Ishikawa (cell line): ENCODE results near the gene LRRC55.

ENCODE experiments used
- CEBPB ChIP-seq: IDR thresholded peaks from 2 replicates; pipeline ENCODE4 v1.6.1; 2012
- CREB1 ChIP-seq: IDR thresholded peaks from 2 replicates; pipeline ENCODE4 v1.6.1; 2012; ENCODE audit warnings: low read depth
- EGR1 ChIP-seq: IDR thresholded peaks from 2 replicates; pipeline ENCODE4 v1.6.1; 2012
- EP300 ChIP-seq: IDR thresholded peaks from 2 replicates; pipeline ENCODE4 v1.6.1; 2012; ENCODE audit warnings: borderline replicate concordance
- MAX ChIP-seq: IDR thresholded peaks from 2 replicates; pipeline ENCODE4 v1.6.1; 2012
- NFIC ChIP-seq: IDR thresholded peaks from 2 replicates; pipeline ENCODE4 v1.6.1; 2012
- RAD21 ChIP-seq: IDR thresholded peaks from 2 replicates; pipeline ENCODE4 v1.6.1; 2012; ENCODE audit warnings: low read depth
- REST ChIP-seq: IDR thresholded peaks from 2 replicates; pipeline ENCODE4 v1.6.1; 2012; ENCODE audit warnings: low read depth, mild to moderate bottlenecking
- TAF1 ChIP-seq: IDR thresholded peaks from 2 replicates; pipeline ENCODE4 v1.6.1; 2012; ENCODE audit warnings: low read depth, mild to moderate bottlenecking
- TCF12 ChIP-seq: IDR thresholded peaks from 2 replicates; pipeline ENCODE4 v1.6.1; 2012; ENCODE audit warnings: low read depth
- TEAD4 ChIP-seq: IDR thresholded peaks from 2 replicates; pipeline ENCODE4 v1.6.1; 2012
- USF1 ChIP-seq: IDR thresholded peaks from 2 replicates; pipeline ENCODE4 v1.6.1; 2012
- YY1 ChIP-seq: IDR thresholded peaks from 2 replicates; pipeline ENCODE4 v1.6.1; 2012; ENCODE audit warnings: low read depth
- ZBTB7A ChIP-seq: IDR thresholded peaks from 2 replicates; pipeline ENCODE4 v1.6.1; 2012; ENCODE audit warnings: low read depth

Gene LRRC55

GRCh38 chr11:57214494-57214893 is 32.7 kb downstream of the LRRC55 start:
- TF ChIP-seq TCF12, result no peak

GRCh38 chr11:57216463-57216862 is 34.7 kb downstream of the LRRC55 start:
- TF ChIP-seq TCF12, result no peak

GRCh38 chr11:57217053-57217452 is 35.3 kb downstream of the LRRC55 start:
- TF ChIP-seq TAF1 (no peak), YY1 (no peak), NFIC (no peak), EP300 (no peak), REST (peak; percentile 29; the same call in 1 of the 2 replicates), TCF12 (no peak)

- TF ChIP-seq CEBPB, result no peak
- TF ChIP-seq USF1, result 0 out of 2 replicates have a peak, but pooled peaks have one; percentile 3
Measured at GRCh38 chr11:57219021-57219627, 37.4 kb downstream of the LRRC55 start.

- TF ChIP-seq ZBTB7A, result no peak
- TF ChIP-seq CREB1, result no peak
- TF ChIP-seq TEAD4, result no peak
- no peak for TF ChIP-seq NFIC
- no peak for TF ChIP-seq USF1
- no peak for TF ChIP-seq TAF1
Measured at GRCh38 chr11:57222239-57222638, 40.5 kb downstream of the LRRC55 start.

GRCh38 chr11:57223601-57224000 is 41.8 kb downstream of the LRRC55 start:
- TF ChIP-seq YY1 (no peak), EGR1 (no peak), REST (no peak), CREB1 (no peak), USF1 (no peak), NFIC (no peak), TEAD4 (no peak), MAX (no peak), RAD21 (no peak)

- no peak for TF ChIP-seq TAF1
- TF ChIP-seq CREB1, result no peak
- TF ChIP-seq CEBPB, result no peak
Measured at GRCh38 chr11:57224128-57224527, 42.4 kb downstream of the LRRC55 start.

- TF ChIP-seq TCF12 (no peak), CREB1 (no peak), CEBPB (no peak), USF1 (no peak)
Measured at GRCh38 chr11:57224537-57224936, 42.8 kb downstream of the LRRC55 start.
